IMR-90 (cell line): ENCODE data around the gene CD300LF.

Experiments used
- BHLHE40 ChIP-seq: fragments of 150-350 bp; IDR thresholded peaks from 2 replicates; pipeline ENCODE4 v1.6.1; 2016; ENCODE audit warnings: mild to moderate bottlenecking, low read depth, low read length
- CEBPB ChIP-seq: IDR thresholded peaks from 2 replicates; pipeline ENCODE4 v1.6.1; 2012; ENCODE audit warnings: low read depth, low read length, improper control_type of control experiment
- MXI1 ChIP-seq: IDR thresholded peaks from 2 replicates; pipeline ENCODE4 v1.6.1; 2012; ENCODE audit warnings: low read depth, mild to moderate bottlenecking, low read length, moderate library complexity, borderline replicate concordance
- POLR2A ChIP-seq: IDR thresholded peaks from 2 replicates; pipeline ENCODE4 v1.6.1; 2012; ENCODE audit warnings: mild to moderate bottlenecking, low read depth, low read length
- RAD21 ChIP-seq: IDR thresholded peaks from 2 replicates; pipeline ENCODE4 v1.6.1; 2012; ENCODE audit warnings: low read length, improper control_type of control experiment
- RCOR1 ChIP-seq: IDR thresholded peaks from 2 replicates; pipeline ENCODE4 v1.6.1; 2012; ENCODE audit warnings: mild to moderate bottlenecking, low read length, improper control_type of control experiment; ENCODE audit not compliant: insufficient replicate concordance
- RFX5 ChIP-seq: IDR thresholded peaks from 2 replicates; pipeline ENCODE4 v1.8.0; 2012; ENCODE audit warnings: low read depth, mild to moderate bottlenecking, low read length, moderate library complexity
- SMC3 ChIP-seq: fragments of 150-350 bp; IDR thresholded peaks from 2 replicates; pipeline ENCODE4 v1.6.1; 2016; ENCODE audit warnings: low read depth, mild to moderate bottlenecking, antibody characterized with exemption, low read length, moderate library complexity
- TF ChIP-seq, protein P1 (sequence below): conservative IDR thresholded peaks from 2 replicates; pipeline ENCODE4 v1.5.1; 2012; ENCODE audit warnings: mild to moderate bottlenecking, low read depth, low read length, improper control_type of control experiment
- TF ChIP-seq, protein P2 (sequence below): fragments of 150-350 bp; IDR thresholded peaks from 2 replicates; pipeline ENCODE4 v1.6.1; 2016; ENCODE audit warnings: low read depth, mild to moderate bottlenecking, low read length, moderate library complexity, borderline replicate concordance
- TF ChIP-seq, protein P3 (sequence below): fragments of 150-350 bp; IDR thresholded peaks from 2 replicates; pipeline ENCODE4 v1.6.1; 2017; ENCODE audit warnings: mild to moderate bottlenecking, antibody characterized with exemption, low read length, low read depth

DNA sequence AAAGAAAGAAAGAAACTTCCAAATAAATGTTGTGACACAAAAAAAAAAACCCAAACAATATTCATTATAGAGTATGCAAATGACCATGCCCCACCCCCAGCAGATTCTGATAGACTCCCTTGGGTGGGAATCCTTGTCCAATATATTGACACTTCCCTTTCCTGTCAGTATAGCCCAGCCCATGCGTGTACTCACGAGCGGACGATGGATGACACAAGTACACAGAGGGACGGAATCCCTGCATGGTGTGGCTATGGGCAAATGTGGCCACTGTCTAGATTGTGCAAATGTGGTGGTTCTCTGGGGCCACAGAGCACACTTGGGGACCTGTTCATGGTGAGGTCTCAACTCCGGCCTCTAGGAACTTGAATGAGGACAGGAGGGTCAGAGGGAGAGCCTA is 27.4 kb upstream of the CD300LF start:
- TF ChIP-seq, protein P1, sequence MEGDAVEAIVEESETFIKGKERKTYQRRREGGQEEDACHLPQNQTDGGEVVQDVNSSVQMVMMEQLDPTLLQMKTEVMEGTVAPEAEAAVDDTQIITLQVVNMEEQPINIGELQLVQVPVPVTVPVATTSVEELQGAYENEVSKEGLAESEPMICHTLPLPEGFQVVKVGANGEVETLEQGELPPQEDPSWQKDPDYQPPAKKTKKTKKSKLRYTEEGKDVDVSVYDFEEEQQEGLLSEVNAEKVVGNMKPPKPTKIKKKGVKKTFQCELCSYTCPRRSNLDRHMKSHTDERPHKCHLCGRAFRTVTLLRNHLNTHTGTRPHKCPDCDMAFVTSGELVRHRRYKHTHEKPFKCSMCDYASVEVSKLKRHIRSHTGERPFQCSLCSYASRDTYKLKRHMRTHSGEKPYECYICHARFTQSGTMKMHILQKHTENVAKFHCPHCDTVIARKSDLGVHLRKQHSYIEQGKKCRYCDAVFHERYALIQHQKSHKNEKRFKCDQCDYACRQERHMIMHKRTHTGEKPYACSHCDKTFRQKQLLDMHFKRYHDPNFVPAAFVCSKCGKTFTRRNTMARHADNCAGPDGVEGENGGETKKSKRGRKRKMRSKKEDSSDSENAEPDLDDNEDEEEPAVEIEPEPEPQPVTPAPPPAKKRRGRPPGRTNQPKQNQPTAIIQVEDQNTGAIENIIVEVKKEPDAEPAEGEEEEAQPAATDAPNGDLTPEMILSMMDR, result no peak
- TF ChIP-seq CEBPB (no peak), RFX5 (no peak), MXI1 (no peak), POLR2A (no peak), SMC3 (no peak), RCOR1 (no peak), RAD21 (no peak), BHLHE40 (no peak)
- TF ChIP-seq, protein P2, sequence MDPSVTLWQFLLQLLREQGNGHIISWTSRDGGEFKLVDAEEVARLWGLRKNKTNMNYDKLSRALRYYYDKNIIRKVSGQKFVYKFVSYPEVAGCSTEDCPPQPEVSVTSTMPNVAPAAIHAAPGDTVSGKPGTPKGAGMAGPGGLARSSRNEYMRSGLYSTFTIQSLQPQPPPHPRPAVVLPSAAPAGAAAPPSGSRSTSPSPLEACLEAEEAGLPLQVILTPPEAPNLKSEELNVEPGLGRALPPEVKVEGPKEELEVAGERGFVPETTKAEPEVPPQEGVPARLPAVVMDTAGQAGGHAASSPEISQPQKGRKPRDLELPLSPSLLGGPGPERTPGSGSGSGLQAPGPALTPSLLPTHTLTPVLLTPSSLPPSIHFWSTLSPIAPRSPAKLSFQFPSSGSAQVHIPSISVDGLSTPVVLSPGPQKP, result no peak
- TF ChIP-seq, protein P3, sequence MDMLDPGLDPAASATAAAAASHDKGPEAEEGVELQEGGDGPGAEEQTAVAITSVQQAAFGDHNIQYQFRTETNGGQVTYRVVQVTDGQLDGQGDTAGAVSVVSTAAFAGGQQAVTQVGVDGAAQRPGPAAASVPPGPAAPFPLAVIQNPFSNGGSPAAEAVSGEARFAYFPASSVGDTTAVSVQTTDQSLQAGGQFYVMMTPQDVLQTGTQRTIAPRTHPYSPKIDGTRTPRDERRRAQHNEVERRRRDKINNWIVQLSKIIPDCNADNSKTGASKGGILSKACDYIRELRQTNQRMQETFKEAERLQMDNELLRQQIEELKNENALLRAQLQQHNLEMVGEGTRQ, result no peak
